RWPE1 (cell line): ENCODE data around the gene TMEM38B.

Source experiments
- CTCF ChIA-PET: fragments of 350-600 bp; sonication (Branson Sonifier 250); formaldehyde crosslinking; extraction: SDS; loops from one replicate; lab custom pipeline; 2021; lab: Yijun Ruan, JAX
- POLR2A ChIA-PET: fragments of 400-600 bp; formaldehyde crosslinking; extraction: SDS; loops from one replicate; lab custom pipeline; 2020; ENCODE audit warnings: antibody characterized with exemption; ENCODE audit not compliant: low non-redundant PET; lab: Yijun Ruan, JAX
- DNase-seq: peaks from one replicate; pipeline ENCODE4 v3.0.0; 2012; ENCODE audit warnings: low spot score
- H3K27ac ChIP-seq: fragments of 450-650 bp; 2 replicates; pipeline ENCODE4 v1.5.1; 2017
- TF ChIP-seq, protein P1 (sequence below): fragments of 450-650 bp; conservative IDR thresholded peaks from 2 replicates; pipeline ENCODE4 v1.5.1; 2017; ENCODE audit warnings: low read depth, mild to moderate bottlenecking

Gene TMEM38B

DNA sequence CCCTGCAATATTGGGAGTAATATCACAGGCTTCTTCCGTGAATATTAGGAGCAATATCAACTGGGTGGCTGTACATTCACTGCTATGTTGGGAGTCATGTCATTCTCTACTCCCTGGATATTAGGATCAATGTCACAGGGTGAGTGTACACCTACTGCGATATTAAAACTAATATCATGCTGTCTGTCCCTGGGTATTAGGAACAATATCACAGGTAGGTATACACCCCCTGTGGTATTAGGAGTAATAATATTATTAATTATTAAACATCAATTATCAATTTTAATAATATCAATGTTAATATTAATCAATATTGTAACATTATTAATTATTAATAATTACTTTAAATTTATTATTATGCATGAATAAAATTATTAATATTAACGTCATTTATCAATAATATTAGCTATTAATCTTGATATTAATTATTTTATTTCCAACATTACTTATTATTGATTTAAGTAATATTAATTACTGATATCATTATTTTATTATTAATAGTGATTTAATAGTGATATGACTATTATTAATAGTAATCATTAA, 121.9 kb downstream of the TMEM38B start:
- TF ChIP-seq, protein P1, sequence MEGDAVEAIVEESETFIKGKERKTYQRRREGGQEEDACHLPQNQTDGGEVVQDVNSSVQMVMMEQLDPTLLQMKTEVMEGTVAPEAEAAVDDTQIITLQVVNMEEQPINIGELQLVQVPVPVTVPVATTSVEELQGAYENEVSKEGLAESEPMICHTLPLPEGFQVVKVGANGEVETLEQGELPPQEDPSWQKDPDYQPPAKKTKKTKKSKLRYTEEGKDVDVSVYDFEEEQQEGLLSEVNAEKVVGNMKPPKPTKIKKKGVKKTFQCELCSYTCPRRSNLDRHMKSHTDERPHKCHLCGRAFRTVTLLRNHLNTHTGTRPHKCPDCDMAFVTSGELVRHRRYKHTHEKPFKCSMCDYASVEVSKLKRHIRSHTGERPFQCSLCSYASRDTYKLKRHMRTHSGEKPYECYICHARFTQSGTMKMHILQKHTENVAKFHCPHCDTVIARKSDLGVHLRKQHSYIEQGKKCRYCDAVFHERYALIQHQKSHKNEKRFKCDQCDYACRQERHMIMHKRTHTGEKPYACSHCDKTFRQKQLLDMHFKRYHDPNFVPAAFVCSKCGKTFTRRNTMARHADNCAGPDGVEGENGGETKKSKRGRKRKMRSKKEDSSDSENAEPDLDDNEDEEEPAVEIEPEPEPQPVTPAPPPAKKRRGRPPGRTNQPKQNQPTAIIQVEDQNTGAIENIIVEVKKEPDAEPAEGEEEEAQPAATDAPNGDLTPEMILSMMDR, result no peak
- DNase-seq, result no peak
- H3K27ac ChIP-seq, result no peak overlapping the region
- ChIA-PET POLR2A (no interaction called here), CTCF (no interaction called here)

- ChIA-PET POLR2A (no interaction called here), CTCF (no interaction called here)
- no peak for DNase-seq
- H3K27ac ChIP-seq, result no peak overlapping the region
- TF ChIP-seq, protein P1, result no peak
These were observed 122.6 kb downstream of the TMEM38B start for GRCh38 chr9:105816981-105817380.

- DNase-seq, result no peak
- TF ChIP-seq, protein P1, result no peak
- no peak overlapping the region for H3K27ac ChIP-seq
- POLR2A ChIA-PET, result no interaction called here
- CTCF ChIA-PET, result no interaction called here
These were observed 124.6 kb downstream of the TMEM38B start for GRCh38 chr9:105818903-105819302.

DNA sequence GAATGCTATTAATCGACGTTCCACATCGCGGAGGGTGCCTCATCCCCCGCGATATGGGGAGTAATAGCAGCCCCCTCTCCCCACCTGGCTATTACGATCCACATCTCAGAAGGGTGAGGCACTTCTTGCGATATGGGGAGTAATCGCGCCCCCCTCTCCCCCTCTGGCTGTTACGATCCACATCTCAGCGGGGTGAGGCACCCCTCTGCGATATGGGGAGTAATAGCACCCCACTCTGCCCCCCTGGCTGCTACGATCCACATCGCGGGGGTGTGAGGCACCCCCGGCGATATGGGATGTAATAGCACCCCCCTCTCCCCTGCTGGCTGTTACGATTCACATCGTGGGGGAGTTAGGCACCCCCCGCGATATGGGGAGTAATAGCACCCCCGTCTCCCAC, 128.5 kb downstream of the TMEM38B start:
- TF ChIP-seq, protein P1, result no peak
- no peak for DNase-seq
- no peak overlapping the region for H3K27ac ChIP-seq
- ChIA-PET POLR2A (no interaction called here), CTCF (no interaction called here)
